Measurements from ENCODE around the gene MRPL52. TPM values are rescaled to one million over a fixed set of nuclear protein-coding genes. Genes with fewer than 3 reads are reported as not detected.
"Not testable (repeated sequence)": the region's sequence is repeated elsewhere in the genome, so short reads cannot be mapped to it uniquely, and the experiment has no call there.

Gene MRPL52
- total RNA-seq, 1 experiment from 2014 or later: 71.3 TPM

DNA sequence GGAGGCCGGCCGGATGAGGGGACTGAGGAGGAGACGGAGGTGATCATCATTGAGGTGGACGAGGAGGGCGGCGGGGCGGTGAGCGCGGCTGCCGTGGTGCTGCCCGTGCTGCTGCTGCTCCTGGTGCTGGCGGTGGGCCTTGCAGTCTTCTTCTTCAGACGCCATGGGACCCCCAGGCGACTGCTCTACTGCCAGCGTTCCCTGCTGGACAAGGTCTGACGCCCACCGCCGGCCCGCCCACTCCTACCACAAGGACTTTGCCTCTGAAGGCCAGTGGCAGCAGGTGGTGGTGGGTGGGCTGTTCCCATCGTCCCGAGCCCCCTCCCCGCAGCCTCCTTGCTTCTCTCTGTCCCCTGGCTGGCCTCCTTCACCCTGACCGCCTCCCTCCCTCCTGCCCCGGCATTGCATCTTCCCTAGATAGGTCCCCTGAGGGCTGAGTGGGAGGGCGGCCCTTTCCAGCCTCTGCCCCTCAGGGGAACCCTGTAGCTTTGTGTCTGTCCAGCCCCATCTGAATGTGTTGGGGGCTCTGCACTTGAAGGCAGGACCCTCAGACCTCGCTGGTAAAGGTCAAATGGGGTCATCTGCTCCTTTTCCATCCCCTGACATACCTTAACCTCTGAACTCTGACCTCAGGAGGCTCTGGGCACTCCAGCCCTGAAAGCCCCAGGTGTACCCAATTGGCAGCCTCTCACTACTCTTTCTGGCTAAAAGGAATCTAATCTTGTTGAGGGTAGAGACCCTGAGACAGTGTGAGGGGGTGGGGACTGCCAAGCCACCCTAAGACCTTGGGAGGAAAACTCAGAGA lies 16.3 kb downstream of the MRPL52 start:
- H3K4me2 ChIP-seq (ENCODE audit: low read depth, low read length, poor library complexity, severe bottlenecking): no peak overlapping the region
- no peaks in the 10 kb centered on the region for H3K36me3 ChIP-seq (ENCODE audit: insufficient read depth, low read length)
- no peaks in the 10 kb centered on the region for H3K27me3 ChIP-seq (ENCODE audit: low read length)
- no peaks in the 10 kb centered on the region for H4K20me1 ChIP-seq (ENCODE audit: insufficient read depth, low read depth, low read length)
- H3K27ac ChIP-seq (ENCODE audit: low read length): no peak overlapping the region
- H3K9me3 ChIP-seq (ENCODE audit: low read length): no peaks in the 10 kb centered on the region
- no peaks in the 10 kb centered on the region for H3K4me1 ChIP-seq (ENCODE audit: low read length)
- no peaks in the 10 kb centered on the region for H3K9me2 ChIP-seq (replicated peaks; ENCODE audit: insufficient read depth, low read length)
- DNase-seq: no peak
- H3K4me3 ChIP-seq (ENCODE audit: low read length): no peak overlapping the region
- no peak overlapping the region for H2AFZ ChIP-seq (ENCODE audit: low read length)
- no peak overlapping the region for H3K9ac ChIP-seq (ENCODE audit: low read length)
- no peaks in the 10 kb centered on the region for H3K79me2 ChIP-seq (ENCODE audit: low read length)

GRCh38 chr14:22846811-22847307 lies 17.2 kb downstream of the MRPL52 start:
- no peaks in the 10 kb centered on the region for H3K4me1 ChIP-seq (ENCODE audit: low read length)
- H3K4me2 ChIP-seq (ENCODE audit: low read depth, low read length, poor library complexity, severe bottlenecking): no peak overlapping the region
- no peak overlapping the region for H3K4me3 ChIP-seq (ENCODE audit: low read length)
- H3K27ac ChIP-seq (ENCODE audit: low read length): no peak overlapping the region
- no peaks in the 10 kb centered on the region for H3K36me3 ChIP-seq (ENCODE audit: insufficient read depth, low read length)
- no peak overlapping the region for H3K9ac ChIP-seq (ENCODE audit: low read length)
- no peak overlapping the region for H2AFZ ChIP-seq (ENCODE audit: low read length)
- DNase-seq: no peak
- no peaks in the 10 kb centered on the region for H3K27me3 ChIP-seq (ENCODE audit: low read length)
- no peaks in the 10 kb centered on the region for H3K9me3 ChIP-seq (ENCODE audit: low read length)
- H3K9me2 ChIP-seq (replicated peaks; ENCODE audit: insufficient read depth, low read length): no peaks in the 10 kb centered on the region
- no peaks in the 10 kb centered on the region for H4K20me1 ChIP-seq (ENCODE audit: insufficient read depth, low read depth, low read length)
- no peaks in the 10 kb centered on the region for H3K79me2 ChIP-seq (ENCODE audit: low read length)

DNA sequence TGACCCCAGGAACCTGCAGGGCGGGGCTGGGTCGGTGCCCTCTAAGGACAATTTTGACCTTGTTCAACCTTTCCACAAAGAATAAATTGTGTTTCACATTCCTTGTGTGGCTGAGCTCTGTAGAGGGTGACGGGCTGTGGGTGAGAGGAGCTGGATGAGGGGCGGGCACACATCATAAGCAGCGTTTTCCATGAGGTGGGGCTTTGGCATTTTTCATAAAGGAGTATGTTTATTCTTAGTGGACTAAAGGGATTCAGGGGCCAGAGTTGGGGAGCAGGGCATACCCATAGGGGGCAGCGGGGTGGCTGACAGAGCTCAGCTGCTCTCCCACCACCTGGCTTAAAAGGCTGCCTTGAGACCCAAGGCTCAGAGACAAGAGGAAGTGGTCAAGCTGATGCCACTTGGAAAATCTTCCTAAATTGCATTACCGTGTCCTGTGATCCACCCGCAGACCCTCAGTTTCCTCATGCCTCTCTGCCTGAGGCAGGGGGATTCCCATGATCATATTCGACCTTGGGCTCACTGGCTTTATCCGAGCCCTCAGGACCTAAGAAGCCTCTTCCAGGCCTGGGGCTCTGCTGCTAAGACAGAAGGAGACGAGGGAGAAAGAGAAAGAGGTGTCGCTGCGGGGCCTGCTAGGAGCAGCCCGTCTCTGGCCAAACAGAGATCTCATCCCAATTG lies 18.1 kb downstream of the MRPL52 start:
- Histone ChIP-seq H3K4me3 (ENCODE audit: low read length) (no peak overlapping the region), H3K36me3 (ENCODE audit: insufficient read depth, low read length) (no peaks in the 10 kb centered on the region), H4K20me1 (ENCODE audit: insufficient read depth, low read depth, low read length) (no peaks in the 10 kb centered on the region), H3K9ac (ENCODE audit: low read length) (no peak overlapping the region), H3K9me3 (ENCODE audit: low read length) (no peaks in the 10 kb centered on the region), H3K27ac (ENCODE audit: low read length) (no peak overlapping the region), H3K4me1 (ENCODE audit: low read length) (no peaks in the 10 kb centered on the region), H2AFZ (ENCODE audit: low read length) (no peak overlapping the region), H3K27me3 (ENCODE audit: low read length) (no peaks in the 10 kb centered on the region), H3K79me2 (ENCODE audit: low read length) (no peaks in the 10 kb centered on the region), H3K4me2 (ENCODE audit: low read depth, low read length, poor library complexity, severe bottlenecking) (no peak overlapping the region), H3K9me2 (replicated peaks; ENCODE audit: insufficient read depth, low read length) (no peaks in the 10 kb centered on the region)
- DNase-seq: no peak

- no peaks in the 10 kb centered on the region for H3K9me3 ChIP-seq (ENCODE audit: low read length)
- DNase-seq: no peak
- no peaks in the 10 kb centered on the region for H3K27me3 ChIP-seq (ENCODE audit: low read length)
- H3K4me1 ChIP-seq (ENCODE audit: low read length): peaks cover 3% of the 10 kb centered on the region
- H3K4me3 ChIP-seq (ENCODE audit: low read length): no peak overlapping the region
- H3K27ac ChIP-seq (ENCODE audit: low read length): no peak overlapping the region
- no peak overlapping the region for H3K4me2 ChIP-seq (ENCODE audit: low read depth, low read length, poor library complexity, severe bottlenecking)
- H4K20me1 ChIP-seq (ENCODE audit: insufficient read depth, low read depth, low read length): no peaks in the 10 kb centered on the region
- H3K9ac ChIP-seq (ENCODE audit: low read length): no peak overlapping the region
- H3K36me3 ChIP-seq (ENCODE audit: insufficient read depth, low read length): no peaks in the 10 kb centered on the region
- H2AFZ ChIP-seq (ENCODE audit: low read length): no peak overlapping the region
- no peaks in the 10 kb centered on the region for H3K9me2 ChIP-seq (replicated peaks; ENCODE audit: insufficient read depth, low read length)
- no peaks in the 10 kb centered on the region for H3K79me2 ChIP-seq (ENCODE audit: low read length)
These were observed 18.9 kb downstream of the MRPL52 start for GRCh38 chr14:22848351-22849164.

GRCh38 chr14:22849212-22849819 lies 19.6 kb downstream of the MRPL52 start:
- Histone ChIP-seq H3K9me3 (ENCODE audit: low read length) (no peaks in the 10 kb centered on the region), H3K9me2 (replicated peaks; ENCODE audit: insufficient read depth, low read length) (no peaks in the 10 kb centered on the region), H3K4me3 (ENCODE audit: low read length) (no peak overlapping the region), H3K9ac (ENCODE audit: low read length) (no peak overlapping the region), H4K20me1 (ENCODE audit: insufficient read depth, low read depth, low read length) (no peaks in the 10 kb centered on the region), H3K27me3 (ENCODE audit: low read length) (no peaks in the 10 kb centered on the region), H3K27ac (ENCODE audit: low read length) (no peak overlapping the region), H3K36me3 (ENCODE audit: insufficient read depth, low read length) (no peaks in the 10 kb centered on the region), H3K4me1 (ENCODE audit: low read length) (peaks cover 3% of the 10 kb centered on the region), H3K4me2 (ENCODE audit: low read depth, low read length, poor library complexity, severe bottlenecking) (no peak overlapping the region), H2AFZ (ENCODE audit: low read length) (no peak overlapping the region), H3K79me2 (ENCODE audit: low read length) (no peaks in the 10 kb centered on the region)
- DNase-seq: no peak

DNA sequence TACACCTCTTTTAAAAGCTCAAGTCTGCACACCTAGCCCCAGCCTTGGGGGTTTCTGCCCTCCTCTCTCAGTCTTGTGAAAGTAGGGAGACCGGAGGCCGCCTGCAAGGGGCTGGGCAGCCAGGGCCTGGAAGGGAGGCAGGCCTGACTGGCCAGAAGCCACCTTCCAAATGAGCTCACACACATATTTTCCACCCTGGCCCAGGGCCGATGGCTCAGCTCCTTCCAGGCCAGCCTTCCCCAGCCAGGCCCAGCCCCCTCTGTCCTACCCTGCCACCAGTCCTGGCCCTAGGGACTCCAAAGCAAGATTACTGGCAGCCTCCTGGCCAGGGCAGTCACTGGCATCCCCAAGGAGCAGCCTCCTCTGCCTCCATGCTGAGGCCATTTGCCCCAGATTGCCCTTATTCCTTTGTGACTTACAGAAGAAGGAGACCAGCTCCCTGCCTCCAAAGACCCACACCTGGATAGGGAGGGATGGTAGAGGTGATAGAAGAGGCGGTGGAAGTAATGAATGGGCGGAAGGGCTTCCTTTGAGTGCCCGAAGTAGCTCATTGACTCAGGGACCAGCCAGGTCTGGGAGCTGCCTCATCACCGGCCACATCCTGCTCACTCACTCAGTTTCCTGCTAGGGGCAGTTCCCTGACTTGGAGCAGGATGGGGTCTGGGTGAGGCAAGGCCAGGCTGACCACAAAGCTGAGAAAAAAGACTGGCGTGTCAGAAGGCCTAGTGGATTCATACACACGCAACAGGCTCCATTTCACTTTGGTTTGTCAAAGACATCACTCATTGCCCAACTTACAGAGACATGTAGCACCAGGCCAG lies 21.5 kb downstream of the MRPL52 start:
- Histone ChIP-seq H4K20me1 (ENCODE audit: insufficient read depth, low read depth, low read length) (no peaks in the 10 kb centered on the region), H3K4me3 (ENCODE audit: low read length) (no peak overlapping the region), H3K27ac (ENCODE audit: low read length) (no peak overlapping the region), H3K36me3 (ENCODE audit: insufficient read depth, low read length) (no peaks in the 10 kb centered on the region), H3K9me3 (ENCODE audit: low read length) (no peaks in the 10 kb centered on the region), H3K9me2 (replicated peaks; ENCODE audit: insufficient read depth, low read length) (no peaks in the 10 kb centered on the region), H3K4me1 (ENCODE audit: low read length) (peaks cover 3% of the 10 kb centered on the region), H3K79me2 (ENCODE audit: low read length) (no peaks in the 10 kb centered on the region), H3K9ac (ENCODE audit: low read length) (no peak overlapping the region), H2AFZ (ENCODE audit: low read length) (no peak overlapping the region), H3K27me3 (ENCODE audit: low read length) (no peaks in the 10 kb centered on the region), H3K4me2 (ENCODE audit: low read depth, low read length, poor library complexity, severe bottlenecking) (no peak overlapping the region)
- no peak for DNase-seq

GRCh38 chr14:22852178-22852577 lies 22.5 kb downstream of the MRPL52 start:
- not testable (repeated sequence) for H3K4me3 ChIP-seq (ENCODE audit: low read length); H3K9me2 ChIP-seq (replicated peaks; ENCODE audit: insufficient read depth, low read length); H4K20me1 ChIP-seq (ENCODE audit: insufficient read depth, low read depth, low read length); DNase-seq; H3K4me1 ChIP-seq (ENCODE audit: low read length); H3K4me2 ChIP-seq (ENCODE audit: low read depth, low read length, poor library complexity, severe bottlenecking); H3K27me3 ChIP-seq (ENCODE audit: low read length); H3K27ac ChIP-seq (ENCODE audit: low read length); H3K9ac ChIP-seq (ENCODE audit: low read length); H3K79me2 ChIP-seq (ENCODE audit: low read length); H3K36me3 ChIP-seq (ENCODE audit: insufficient read depth, low read length); H3K9me3 ChIP-seq (ENCODE audit: low read length); H2AFZ ChIP-seq (ENCODE audit: low read length)

All from Karpas-422 (cell line).